T-helper 1 cell treated with Interleukin-12 subunit alpha and Interleukin-12 subunit beta and Interleukin-4 antibody, amounts not matched to agents 30 μg/mL and 1 μg/mL, for 36 hours (primary cell): Measurements from ENCODE around the gene TMEM92.
A peak's percentile ranks its signal among the peaks of the same experiment; 100 is the strongest.
"Not testable (repeated sequence)": the region's sequence is repeated elsewhere in the genome, so short reads cannot be mapped to it uniquely, and the experiment has no call there.

ENCODE experiments used
- H3K27ac Mint-ChIP-seq: one replicate; pipeline ENCODE4 v1.8.0; 2021; ENCODE audit warnings: mild to moderate bottlenecking, mixed read lengths
- H3K27me3 Mint-ChIP-seq: one replicate; pipeline ENCODE4 v1.8.0; 2021; ENCODE audit warnings: low read depth, mixed read lengths
- H3K36me3 Mint-ChIP-seq: one replicate; pipeline ENCODE4 v1.8.0; 2021; ENCODE audit warnings: low read depth, mixed read lengths
- H3K4me1 Mint-ChIP-seq: one replicate; pipeline ENCODE4 v1.8.0; 2021; ENCODE audit warnings: low read depth, mixed read lengths
- H3K4me3 Mint-ChIP-seq: one replicate; pipeline ENCODE4 v1.8.0; 2021; ENCODE audit warnings: mild to moderate bottlenecking, moderate library complexity, mixed read lengths
- H3K9me3 Mint-ChIP-seq: one replicate; pipeline ENCODE4 v1.8.0; 2021; ENCODE audit warnings: mixed read lengths

TMEM92 gene

DNA sequence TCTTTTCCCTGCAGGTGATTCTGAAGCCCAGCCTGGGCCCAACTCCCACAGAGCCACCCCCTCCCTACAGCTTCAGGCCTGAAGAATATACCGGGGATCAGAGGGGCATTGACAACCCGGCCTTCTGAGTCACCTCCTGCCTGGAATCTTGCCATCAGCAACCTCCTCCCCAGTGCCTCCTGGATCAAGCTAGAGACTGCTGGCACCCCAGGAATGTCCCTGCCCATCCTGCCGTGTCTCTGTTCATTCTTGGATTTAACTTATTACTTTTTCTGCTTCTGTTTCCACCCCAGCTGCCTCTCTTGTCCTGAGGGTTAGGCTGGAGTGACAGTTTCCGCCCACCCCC is 4.9 kb downstream of the TMEM92 start:
- no peak overlapping the region for H3K4me3 Mint-ChIP-seq
- H3K27me3 Mint-ChIP-seq: peaks cover 17% of the 10 kb centered on the region
- H3K27ac Mint-ChIP-seq: no peak overlapping the region
- peaks cover 11% of the 10 kb centered on the region for H3K9me3 Mint-ChIP-seq
- peaks cover 34% of the 10 kb centered on the region for H3K4me1 Mint-ChIP-seq
- H3K36me3 Mint-ChIP-seq: peaks cover 16% of the 10 kb centered on the region

- H3K27me3 Mint-ChIP-seq: peaks cover 12% of the 10 kb centered on the region
- peaks cover 35% of the 10 kb centered on the region for H3K4me1 Mint-ChIP-seq
- no peak overlapping the region for H3K4me3 Mint-ChIP-seq
- H3K9me3 Mint-ChIP-seq: peaks cover 11% of the 10 kb centered on the region
- no peak overlapping the region for H3K27ac Mint-ChIP-seq
- H3K36me3 Mint-ChIP-seq: peaks cover 16% of the 10 kb centered on the region
These were observed 5.4 kb downstream of the TMEM92 start for GRCh38 chr17:50279639-50280038.

DNA sequence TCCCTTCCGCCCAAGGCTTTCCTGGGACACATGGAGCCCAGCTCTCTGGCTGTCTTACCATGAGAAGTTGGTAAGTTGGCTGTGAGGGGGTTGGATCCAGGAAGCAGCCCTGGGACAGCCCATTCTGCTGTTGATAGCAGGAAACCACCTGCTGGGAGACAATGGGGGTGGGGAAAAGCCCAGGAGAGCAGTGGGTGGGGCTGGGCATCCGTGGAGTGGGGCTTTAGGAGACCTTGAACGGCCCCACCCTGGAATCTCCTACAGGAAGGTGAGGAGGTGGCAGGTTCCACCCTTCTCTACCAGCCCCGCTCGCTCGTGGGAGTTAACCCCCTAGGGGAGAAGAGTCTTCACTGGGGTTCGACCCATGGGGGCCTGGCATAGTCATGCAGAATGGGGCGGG is 5.8 kb downstream of the TMEM92 start:
- H3K27ac Mint-ChIP-seq: no peak overlapping the region
- H3K4me1 Mint-ChIP-seq: peaks cover 34% of the 10 kb centered on the region
- H3K4me3 Mint-ChIP-seq: no peak overlapping the region
- peaks cover 16% of the 10 kb centered on the region for H3K36me3 Mint-ChIP-seq
- H3K9me3 Mint-ChIP-seq: peaks cover 11% of the 10 kb centered on the region
- peaks cover 7% of the 10 kb centered on the region for H3K27me3 Mint-ChIP-seq

DNA sequence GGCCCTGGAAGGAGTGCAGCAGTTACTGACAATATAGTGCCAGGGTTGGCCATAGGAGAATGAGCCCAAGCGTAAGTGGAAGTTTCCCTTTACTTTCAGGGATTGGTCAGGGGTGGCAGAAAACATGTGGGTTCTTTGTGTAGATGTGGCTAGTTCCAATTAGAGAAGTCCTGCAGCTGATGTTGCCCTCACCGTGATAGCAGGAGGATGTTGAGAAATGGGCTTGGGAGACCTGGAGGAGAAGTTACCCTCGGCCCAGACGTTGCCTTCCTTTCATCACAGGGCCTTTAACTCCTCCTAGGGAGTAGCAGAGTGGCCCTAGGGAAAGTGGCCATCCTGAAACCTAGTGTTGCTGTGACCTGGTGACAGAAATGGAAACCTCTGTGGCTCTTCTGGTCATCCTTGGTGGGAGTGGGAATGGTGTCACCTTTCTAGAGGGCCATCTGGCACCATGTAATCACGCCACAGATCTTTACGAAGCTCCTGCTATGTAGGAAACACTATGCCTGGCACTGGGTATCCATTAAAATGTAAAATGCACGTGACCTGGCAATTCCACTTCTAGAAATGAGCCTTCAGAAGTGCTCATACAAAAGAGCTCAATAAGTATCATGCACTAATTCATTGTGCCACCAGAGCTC is 6.7 kb downstream of the TMEM92 start:
- Mint-ChIP-seq H3K4me3 (no peak overlapping the region), H3K27me3 (peaks cover 7% of the 10 kb centered on the region), H3K27ac (no peak overlapping the region), H3K4me1 (peaks cover 32% of the 10 kb centered on the region), H3K9me3 (peaks cover 11% of the 10 kb centered on the region), H3K36me3 (peaks cover 16% of the 10 kb centered on the region)

GRCh38 chr17:50281739-50282401 is 7.6 kb downstream of the TMEM92 start:
- H3K27me3 Mint-ChIP-seq: peaks cover 3% of the 10 kb centered on the region

GRCh38 chr17:50283246-50283645 is 9.0 kb downstream of the TMEM92 start:
- H3K4me3 Mint-ChIP-seq: no peak overlapping the region
- peaks cover 29% of the 10 kb centered on the region for H3K4me1 Mint-ChIP-seq
- H3K9me3 Mint-ChIP-seq: peaks cover 11% of the 10 kb centered on the region
- peaks cover 16% of the 10 kb centered on the region for H3K36me3 Mint-ChIP-seq
- no peaks in the 10 kb centered on the region for H3K27me3 Mint-ChIP-seq
- peak overlapping the region; percentile 65 for H3K27ac Mint-ChIP-seq

More at GRCh38 chr17:50281739-50282401, 7.6 kb downstream of the TMEM92 start:
- Mint-ChIP-seq H3K4me1 (peaks cover 29% of the 10 kb centered on the region), H3K36me3 (peaks cover 16% of the 10 kb centered on the region), H3K27ac (no peak overlapping the region), H3K4me3 (no peak overlapping the region), H3K9me3 (peaks cover 11% of the 10 kb centered on the region)

DNA sequence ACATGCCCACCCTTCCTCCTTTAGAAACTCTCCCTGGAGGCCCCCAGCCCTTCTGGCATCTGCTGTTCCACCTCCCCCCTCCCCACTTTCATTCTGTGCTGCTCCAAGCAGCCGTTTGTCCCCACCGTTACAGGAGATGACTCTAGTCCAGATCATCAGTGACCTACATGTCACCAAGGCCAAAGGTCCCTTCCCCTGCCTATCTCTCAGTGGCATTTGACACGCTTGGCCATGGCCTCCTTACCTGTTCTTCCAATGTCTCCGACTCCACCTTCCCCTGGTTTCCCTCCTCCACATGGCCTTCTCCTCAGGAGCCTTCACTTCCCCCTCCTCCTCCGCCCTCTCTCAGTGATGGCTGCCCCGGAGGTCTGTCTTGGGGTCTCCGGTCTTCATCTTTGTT is 9.4 kb downstream of the TMEM92 start:
- Mint-ChIP-seq H3K27ac (peak overlapping the region; percentile 65), H3K4me3 (no peak overlapping the region), H3K27me3 (no peaks in the 10 kb centered on the region)

GRCh38 chr17:50285941-50286340 is 11.7 kb downstream of the TMEM92 start:
- H3K27me3 Mint-ChIP-seq: no peaks in the 10 kb centered on the region
- H3K27ac Mint-ChIP-seq: no peak overlapping the region
- peak overlapping the region; percentile 12 for H3K4me3 Mint-ChIP-seq
- peaks cover 11% of the 10 kb centered on the region for H3K9me3 Mint-ChIP-seq
- peaks cover 50% of the 10 kb centered on the region for H3K4me1 Mint-ChIP-seq
- H3K36me3 Mint-ChIP-seq: peaks cover 16% of the 10 kb centered on the region

More for the DNA sequence above, 9.4 kb downstream of the TMEM92 start:
- Mint-ChIP-seq H3K9me3 (peaks cover 11% of the 10 kb centered on the region), H3K4me1 (peaks cover 33% of the 10 kb centered on the region), H3K36me3 (peaks cover 16% of the 10 kb centered on the region)

DNA sequence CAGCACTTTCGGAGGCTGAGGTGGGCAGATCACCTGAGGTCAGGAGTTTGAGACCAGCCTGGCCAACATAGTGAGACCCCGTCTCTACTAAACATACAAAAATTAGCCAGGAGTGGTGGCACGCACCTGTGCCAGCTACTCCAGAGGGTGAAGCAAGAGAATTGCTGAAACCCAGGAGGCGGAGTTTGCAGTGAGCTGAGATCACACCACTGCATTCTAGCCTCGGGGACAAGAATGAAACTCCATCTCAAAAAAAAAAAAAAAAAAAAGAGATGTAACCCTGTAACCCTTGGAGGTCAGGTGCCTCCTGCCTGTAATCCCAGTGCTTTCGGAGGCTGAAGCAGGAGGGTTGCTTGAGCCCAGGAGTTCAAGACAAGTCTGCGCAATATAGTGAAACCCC is 13.0 kb downstream of the TMEM92 start:
- not testable (repeated sequence) for H3K27ac Mint-ChIP-seq, H3K36me3 Mint-ChIP-seq, H3K4me3 Mint-ChIP-seq, H3K27me3 Mint-ChIP-seq, H3K9me3 Mint-ChIP-seq
- peaks cover 46% of the 10 kb centered on the region for H3K4me1 Mint-ChIP-seq

GRCh38 chr17:50288306-50288705 is 14.0 kb downstream of the TMEM92 start:
- no peak overlapping the region for H3K4me3 Mint-ChIP-seq
- H3K4me1 Mint-ChIP-seq: peaks cover 43% of the 10 kb centered on the region

DNA sequence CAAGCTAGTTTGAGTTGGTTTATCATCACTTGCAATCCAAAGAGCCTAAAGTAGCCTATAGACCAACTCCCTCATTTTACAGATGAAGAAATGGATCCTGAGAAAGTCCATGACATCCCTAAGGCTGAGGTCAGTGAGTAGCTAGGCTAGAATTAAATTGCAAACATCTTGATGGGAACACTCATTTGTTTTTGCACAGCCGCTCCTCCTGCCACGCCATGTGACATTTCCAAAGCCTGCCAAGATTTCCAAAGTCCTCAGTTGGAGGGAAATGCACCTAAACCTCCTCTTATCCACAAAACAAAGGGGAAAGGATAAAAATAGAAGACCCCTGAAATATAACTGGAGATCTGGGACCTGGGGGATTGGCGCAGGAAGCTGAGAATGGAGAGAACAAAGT is 15.0 kb downstream of the TMEM92 start:
- no peaks in the 10 kb centered on the region for H3K9me3 Mint-ChIP-seq
- H3K27me3 Mint-ChIP-seq: no peaks in the 10 kb centered on the region
- H3K4me3 Mint-ChIP-seq: peak overlapping the region; percentile 68
- H3K27ac Mint-ChIP-seq: peak overlapping the region; percentile 87
- H3K4me1 Mint-ChIP-seq: peaks cover 33% of the 10 kb centered on the region
- H3K36me3 Mint-ChIP-seq: no peaks in the 10 kb centered on the region

More at GRCh38 chr17:50288306-50288705, 14.0 kb downstream of the TMEM92 start:
- no peaks in the 10 kb centered on the region for H3K27me3 Mint-ChIP-seq
- H3K27ac Mint-ChIP-seq: no peak overlapping the region
- peaks cover 4% of the 10 kb centered on the region for H3K36me3 Mint-ChIP-seq
- H3K9me3 Mint-ChIP-seq: no peaks in the 10 kb centered on the region

DNA sequence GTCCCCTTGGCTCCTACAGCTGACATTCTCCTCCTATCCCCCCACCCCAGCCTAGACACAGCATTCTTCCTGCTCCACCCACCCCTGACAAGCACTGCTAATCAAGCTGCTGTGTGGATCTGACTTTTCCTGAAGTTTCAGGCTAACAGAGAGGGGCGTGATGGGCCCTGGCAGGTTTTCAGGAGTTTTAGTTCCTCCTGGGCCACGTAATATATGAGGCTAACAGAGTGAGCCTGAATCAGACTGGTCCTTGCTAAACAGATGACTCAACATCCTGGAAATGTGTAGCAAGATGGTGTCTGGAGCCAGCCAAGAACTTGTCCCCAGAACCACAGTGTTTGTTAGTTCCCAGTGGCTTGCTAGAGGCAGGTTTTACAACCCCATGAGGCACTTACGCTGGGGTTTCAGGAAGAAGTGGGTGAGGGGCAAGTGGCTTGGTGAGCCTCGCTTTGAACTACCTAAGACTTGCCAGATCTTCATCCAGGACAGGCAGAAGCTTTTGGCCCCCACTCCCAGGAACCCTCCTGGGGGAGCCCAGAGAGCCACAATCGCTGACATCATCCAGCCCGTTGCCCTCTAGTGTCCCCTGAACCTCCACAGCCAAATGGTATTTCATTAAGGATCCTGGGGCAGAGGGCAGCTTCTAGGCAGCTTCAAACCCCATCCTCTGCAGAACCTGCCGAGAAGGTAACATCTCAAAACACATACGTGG is 15.9 kb downstream of the TMEM92 start:
- H3K27ac Mint-ChIP-seq: peak overlapping the region; percentile 87
- H3K4me1 Mint-ChIP-seq: peaks cover 29% of the 10 kb centered on the region
- no peaks in the 10 kb centered on the region for H3K9me3 Mint-ChIP-seq
- no peaks in the 10 kb centered on the region for H3K27me3 Mint-ChIP-seq
- no peaks in the 10 kb centered on the region for H3K36me3 Mint-ChIP-seq
- peak overlapping the region; percentile 68 for H3K4me3 Mint-ChIP-seq

- Mint-ChIP-seq H3K4me1 (peaks cover 29% of the 10 kb centered on the region), H3K36me3 (no peaks in the 10 kb centered on the region), H3K4me3 (no peak overlapping the region), H3K9me3 (no peaks in the 10 kb centered on the region), H3K27me3 (no peaks in the 10 kb centered on the region), H3K27ac (no peak overlapping the region)
These were observed 16.7 kb downstream of the TMEM92 start for GRCh38 chr17:50290933-50291332.

GRCh38 chr17:50292465-50292864 is 18.2 kb downstream of the TMEM92 start:
- H3K9me3 Mint-ChIP-seq: no peaks in the 10 kb centered on the region
- H3K36me3 Mint-ChIP-seq: no peaks in the 10 kb centered on the region
- H3K27ac Mint-ChIP-seq: peak overlapping the region; percentile 43
- H3K4me1 Mint-ChIP-seq: peaks cover 29% of the 10 kb centered on the region
- no peaks in the 10 kb centered on the region for H3K27me3 Mint-ChIP-seq
- H3K4me3 Mint-ChIP-seq: no peak overlapping the region

GRCh38 chr17:50295021-50295420 is 20.8 kb downstream of the TMEM92 start:
- no peaks in the 10 kb centered on the region for H3K9me3 Mint-ChIP-seq
- H3K36me3 Mint-ChIP-seq: no peaks in the 10 kb centered on the region
- no peak overlapping the region for H3K4me3 Mint-ChIP-seq
- H3K27me3 Mint-ChIP-seq: no peaks in the 10 kb centered on the region
- H3K27ac Mint-ChIP-seq: no peak overlapping the region
- peaks cover 10% of the 10 kb centered on the region for H3K4me1 Mint-ChIP-seq
